Measurements from ENCODE around the gene CERS4.

Gene CERS4, protein sequence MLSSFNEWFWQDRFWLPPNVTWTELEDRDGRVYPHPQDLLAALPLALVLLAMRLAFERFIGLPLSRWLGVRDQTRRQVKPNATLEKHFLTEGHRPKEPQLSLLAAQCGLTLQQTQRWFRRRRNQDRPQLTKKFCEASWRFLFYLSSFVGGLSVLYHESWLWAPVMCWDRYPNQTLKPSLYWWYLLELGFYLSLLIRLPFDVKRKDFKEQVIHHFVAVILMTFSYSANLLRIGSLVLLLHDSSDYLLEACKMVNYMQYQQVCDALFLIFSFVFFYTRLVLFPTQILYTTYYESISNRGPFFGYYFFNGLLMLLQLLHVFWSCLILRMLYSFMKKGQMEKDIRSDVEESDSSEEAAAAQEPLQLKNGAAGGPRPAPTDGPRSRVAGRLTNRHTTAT

DNA sequence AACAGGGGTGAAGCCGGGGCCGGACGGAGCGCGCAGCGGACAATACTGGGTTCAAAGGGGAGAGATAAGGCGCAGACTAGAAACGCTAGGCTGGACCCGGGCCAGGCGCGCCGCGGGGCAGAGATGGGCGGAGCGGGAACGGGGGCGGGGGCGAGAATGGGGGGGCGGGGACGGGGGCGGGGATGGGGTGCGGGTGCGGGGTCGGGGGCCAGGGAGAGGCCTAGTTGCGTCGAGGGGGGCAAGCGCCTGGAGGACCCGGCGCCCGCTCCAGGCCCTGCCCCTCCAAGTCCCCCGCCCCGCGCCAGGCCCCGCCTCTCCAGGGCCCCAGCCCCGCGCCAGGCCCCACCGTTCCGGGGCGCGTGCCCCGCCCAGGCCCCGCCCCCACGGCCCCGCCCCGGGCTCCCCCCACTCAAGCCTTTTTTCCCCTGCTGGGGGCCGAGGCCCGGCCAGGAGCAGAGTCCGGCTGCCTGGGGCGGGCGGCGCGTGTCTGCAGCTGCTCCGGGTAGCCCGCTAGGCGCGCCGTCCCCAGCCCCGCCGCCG, at the start of gene CERS4:
Gene CERS4 (plus strand): TSS at position 449 of the 540 bp plus-strand sequence. CDS start 41,707 bp downstream, outside the sequence.
- H3K4me3 ChIP-seq (ENCODE audit: low read depth, low read length), result no peak within 1 kb of the TSS
- TF ChIP-seq, protein P1, sequence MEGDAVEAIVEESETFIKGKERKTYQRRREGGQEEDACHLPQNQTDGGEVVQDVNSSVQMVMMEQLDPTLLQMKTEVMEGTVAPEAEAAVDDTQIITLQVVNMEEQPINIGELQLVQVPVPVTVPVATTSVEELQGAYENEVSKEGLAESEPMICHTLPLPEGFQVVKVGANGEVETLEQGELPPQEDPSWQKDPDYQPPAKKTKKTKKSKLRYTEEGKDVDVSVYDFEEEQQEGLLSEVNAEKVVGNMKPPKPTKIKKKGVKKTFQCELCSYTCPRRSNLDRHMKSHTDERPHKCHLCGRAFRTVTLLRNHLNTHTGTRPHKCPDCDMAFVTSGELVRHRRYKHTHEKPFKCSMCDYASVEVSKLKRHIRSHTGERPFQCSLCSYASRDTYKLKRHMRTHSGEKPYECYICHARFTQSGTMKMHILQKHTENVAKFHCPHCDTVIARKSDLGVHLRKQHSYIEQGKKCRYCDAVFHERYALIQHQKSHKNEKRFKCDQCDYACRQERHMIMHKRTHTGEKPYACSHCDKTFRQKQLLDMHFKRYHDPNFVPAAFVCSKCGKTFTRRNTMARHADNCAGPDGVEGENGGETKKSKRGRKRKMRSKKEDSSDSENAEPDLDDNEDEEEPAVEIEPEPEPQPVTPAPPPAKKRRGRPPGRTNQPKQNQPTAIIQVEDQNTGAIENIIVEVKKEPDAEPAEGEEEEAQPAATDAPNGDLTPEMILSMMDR (IDR thresholded peaks at IDR 0.05; ENCODE audit: low read depth, low read length), result no peak

GRCh38 chr19:8161135-8161646, 48.0 kb upstream of the CERS4 start:
- TF ChIP-seq, protein P1 (IDR thresholded peaks at IDR 0.05; ENCODE audit: low read depth, low read length), result no peak
- H3K4me3 ChIP-seq (ENCODE audit: low read depth, low read length), result no peak overlapping the region

GRCh38 chr19:8163759-8164158, 45.4 kb upstream of the CERS4 start:
- TF ChIP-seq, protein P1 (IDR thresholded peaks at IDR 0.05; ENCODE audit: low read depth, low read length), result no peak
- H3K4me3 ChIP-seq (ENCODE audit: low read depth, low read length), result no peak overlapping the region

GRCh38 chr19:8167985-8168384, 41.2 kb upstream of the CERS4 start:
- TF ChIP-seq, protein P1 (IDR thresholded peaks at IDR 0.05; ENCODE audit: low read depth, low read length), result no peak

GRCh38 chr19:8168537-8168936, 40.6 kb upstream of the CERS4 start:
- TF ChIP-seq, protein P1 (IDR thresholded peaks at IDR 0.05; ENCODE audit: low read depth, low read length), result no peak
- no peak overlapping the region for H3K4me3 ChIP-seq (ENCODE audit: low read depth, low read length)

More at GRCh38 chr19:8167985-8168384, 41.2 kb upstream of the CERS4 start:
- H3K4me3 ChIP-seq (ENCODE audit: low read depth, low read length), result no peak overlapping the region

GRCh38 chr19:8174706-8175105, 34.5 kb upstream of the CERS4 start:
- TF ChIP-seq, protein P1 (IDR thresholded peaks at IDR 0.05; ENCODE audit: low read depth, low read length), result no peak
- no peak overlapping the region for H3K4me3 ChIP-seq (ENCODE audit: low read depth, low read length)

DNA sequence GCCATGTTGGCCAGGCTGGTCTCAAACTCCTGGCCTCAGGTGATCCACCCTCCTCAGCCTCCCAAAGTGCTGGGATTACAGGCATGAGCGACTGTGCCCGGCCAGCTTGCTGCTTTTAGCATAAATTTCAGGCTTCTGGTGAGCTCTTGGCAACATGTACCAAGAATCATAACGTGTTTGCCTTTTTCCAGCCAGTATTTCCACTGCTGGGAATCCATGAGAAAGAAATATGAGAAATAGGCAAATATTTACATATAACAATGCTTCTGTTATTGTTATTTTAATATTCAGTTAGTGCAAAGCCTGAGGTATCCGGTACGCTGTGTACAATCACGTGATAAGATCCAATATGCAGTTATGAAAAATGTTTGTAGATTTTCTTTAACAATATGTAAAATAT, 29.2 kb upstream of the CERS4 start:
- no peak overlapping the region for H3K4me3 ChIP-seq (ENCODE audit: low read depth, low read length)
- TF ChIP-seq, protein P1 (IDR thresholded peaks at IDR 0.05; ENCODE audit: low read depth, low read length), result no peak
